ELF-1 (cell line): ENCODE data around the gene NPHS1.
A peak's percentile ranks its signal among the peaks of the same experiment; 100 is the strongest.
"Not testable (repeated sequence)": the region's sequence is repeated elsewhere in the genome, so short reads cannot be mapped to it uniquely, and the experiment has no call there.

Experiments
- DNase-seq: peaks from one replicate; pipeline ENCODE4 v3.0.0-alpha.2; 2016; ENCODE audit warnings: low read depth, low spot score

The NPHS1 gene

GRCh38 chr19:35816262-35816661 lies 36.0 kb downstream of the NPHS1 start:
- peak; percentile 73 for DNase-seq

GRCh38 chr19:35813043-35813890 lies 39.0 kb downstream of the NPHS1 start:
- no peak for DNase-seq

GRCh38 chr19:35812220-35813042 lies 39.9 kb downstream of the NPHS1 start, which contains the start of gene PRODH2:
TSS of gene PRODH2 (minus strand) at chr19:35812845. CDS start at chr19:35812805, 40 bp downstream.
- no peak for DNase-seq

GRCh38 chr19:35811317-35812219 lies 40.7 kb downstream of the NPHS1 start:
- peak; percentile 16 for DNase-seq

- no peak for DNase-seq
These were observed 44.7 kb downstream of the NPHS1 start for GRCh38 chr19:35807633-35808032.

- DNase-seq = no peak
These were observed 45.7 kb downstream of the NPHS1 start for GRCh38 chr19:35806597-35806996.

GRCh38 chr19:35805526-35806102 lies 46.7 kb downstream of the NPHS1 start:
- no peak for DNase-seq

- no peak for DNase-seq
These were observed 50.5 kb downstream of the NPHS1 start for GRCh38 chr19:35801828-35802227.

- DNase-seq = no peak
These were observed 54.6 kb downstream of the NPHS1 start for GRCh38 chr19:35797663-35798062.

- DNase-seq = no peak
These were observed 55.4 kb downstream of the NPHS1 start for GRCh38 chr19:35796645-35797542.

- DNase-seq = not testable (repeated sequence)
These were observed 56.7 kb downstream of the NPHS1 start for GRCh38 chr19:35795564-35795963.

- DNase-seq = no peak
These were observed 58.7 kb downstream of the NPHS1 start for GRCh38 chr19:35793381-35794165.

- no peak for DNase-seq
These were observed 59.4 kb downstream of the NPHS1 start for GRCh38 chr19:35792888-35793287.

- DNase-seq = no peak
These were observed 60.0 kb downstream of the NPHS1 start for GRCh38 chr19:35792312-35792711.

GRCh38 chr19:35791814-35792279 lies 60.5 kb downstream of the NPHS1 start:
- DNase-seq = no peak

GRCh38 chr19:35790981-35791813 lies 61.1 kb downstream of the NPHS1 start:
- DNase-seq = no peak

- no peak for DNase-seq
These were observed 62.0 kb downstream of the NPHS1 start for GRCh38 chr19:35789978-35790944.
